Fibroblast of lung (primary cell): ENCODE results near the gene HOXA7. TPM values are rescaled to one million over a fixed set of nuclear protein-coding genes. Genes with fewer than 3 reads are reported as not detected.

Experiments
- DNase-seq, 2 donors: peaks; one replicate each; pipeline versions ENCODE4 v3.0.0 to v3.0.0-alpha.2; 2010; ENCODE audit warnings: low read depth in 2 of 2
- H2AFZ ChIP-seq: 2 replicates; pipeline ENCODE4 v1.5.1; 2012; ENCODE audit warnings: low read length, control low read depth, inconsistent platforms
- H3K27ac ChIP-seq: 2 replicates; pipeline ENCODE4 v1.5.1; 2011; ENCODE audit warnings: low read length, control low read depth; ENCODE audit not compliant: insufficient read depth
- H3K27me3 ChIP-seq: 2 replicates; pipeline ENCODE4 v1.5.1; 2011; ENCODE audit warnings: mild to moderate bottlenecking, low read length; ENCODE audit not compliant: control insufficient read depth, insufficient read depth
- H3K36me3 ChIP-seq: 2 replicates; pipeline ENCODE4 v1.5.1; 2011; ENCODE audit warnings: low read length; ENCODE audit not compliant: control insufficient read depth, insufficient read depth
- H3K4me1 ChIP-seq: 2 replicates; pipeline ENCODE4 v1.5.1; 2011; ENCODE audit warnings: low read length; ENCODE audit not compliant: control insufficient read depth, insufficient read depth; ENCODE audit errors: extremely low read depth
- H3K4me2 ChIP-seq: 2 replicates; pipeline ENCODE4 v1.5.1; 2011; ENCODE audit warnings: low read length, control low read depth; ENCODE audit not compliant: insufficient read depth; ENCODE audit errors: extremely low read depth
- H3K4me3 ChIP-seq, 4 experiments: fragments of 200-600 bp in 1 of 4; sonication (generic) in 1 of 4; replicated peaks in 1 of 4; 2 replicates each; pipeline ENCODE4 v1.5.1; 2011 to 2016; ENCODE audit warnings: low read length in 4 of 4, low read depth in 3 of 4, mild to moderate bottlenecking in 3 of 4, control low read depth in 2 of 4, inconsistent platforms in 1 of 4, mixed read lengths in 1 of 4; ENCODE audit not compliant: insufficient read depth in 1 of 4; ENCODE audit errors: control extremely low read depth in 1 of 4
- H3K79me2 ChIP-seq: 2 replicates; pipeline ENCODE4 v1.5.1; 2012; ENCODE audit warnings: mild to moderate bottlenecking, low read length, inconsistent platforms; ENCODE audit not compliant: control insufficient read depth, insufficient read depth
- H3K9ac ChIP-seq: 2 replicates; pipeline ENCODE4 v1.5.1; 2011; ENCODE audit warnings: mild to moderate bottlenecking, low read length, control low read depth; ENCODE audit not compliant: insufficient read depth
- H3K9me3 ChIP-seq: 2 replicates; pipeline ENCODE4 v1.5.1; 2012; ENCODE audit warnings: low read depth, low read length; ENCODE audit not compliant: control insufficient read depth, insufficient read depth
- H4K20me1 ChIP-seq: 2 replicates; pipeline ENCODE4 v1.5.1; 2011; ENCODE audit warnings: low read length; ENCODE audit not compliant: control insufficient read depth, insufficient read depth; ENCODE audit errors: extremely low read depth
- CTCF ChIP-seq, 2 donors: IDR thresholded peaks in 1 of 2; conservative IDR thresholded peaks in 1 of 2; 1 replicate in 1 of 2; 2 replicates in 1 of 2; pipeline ENCODE4 v1.5.1; 2011 to 2012; ENCODE audit warnings: low read length in 2 of 2, control low read depth in 1 of 2, inconsistent platforms in 1 of 2, low read depth in 1 of 2, mild to moderate bottlenecking in 1 of 2
- EZH2 ChIP-seq: IDR thresholded peaks from 2 replicates; pipeline ENCODE4 v1.5.1; 2012; ENCODE audit warnings: low read length, control low read depth, mild to moderate bottlenecking; ENCODE audit errors: missing control alignments
- polyA plus RNA-seq, 2 donors: library from polyadenylated mRNA; depleted of rRNA in 1 of 2; stranded (reverse) in 1 of 2; unstranded in 1 of 2; fragments of >200 nt; gene quantifications; 2 replicates each; pipeline ENCODE4 v1.2.1, GENCODE V29; 2011 to 2012; ENCODE audit warnings: missing spikeins in 1 of 2
- total RNA-seq: library from RNA; depleted of rRNA; stranded (reverse); fragments of >200 nt; gene quantifications from 2 replicates; pipeline ENCODE4 v1.2.1, GENCODE V29; 2014

HOXA7 gene
- total and polyA plus RNA-seq, 2 donors (not counting 1 experiment from before 2014, with no cell fraction given): 1.2 to 5.3 TPM

DNA sequence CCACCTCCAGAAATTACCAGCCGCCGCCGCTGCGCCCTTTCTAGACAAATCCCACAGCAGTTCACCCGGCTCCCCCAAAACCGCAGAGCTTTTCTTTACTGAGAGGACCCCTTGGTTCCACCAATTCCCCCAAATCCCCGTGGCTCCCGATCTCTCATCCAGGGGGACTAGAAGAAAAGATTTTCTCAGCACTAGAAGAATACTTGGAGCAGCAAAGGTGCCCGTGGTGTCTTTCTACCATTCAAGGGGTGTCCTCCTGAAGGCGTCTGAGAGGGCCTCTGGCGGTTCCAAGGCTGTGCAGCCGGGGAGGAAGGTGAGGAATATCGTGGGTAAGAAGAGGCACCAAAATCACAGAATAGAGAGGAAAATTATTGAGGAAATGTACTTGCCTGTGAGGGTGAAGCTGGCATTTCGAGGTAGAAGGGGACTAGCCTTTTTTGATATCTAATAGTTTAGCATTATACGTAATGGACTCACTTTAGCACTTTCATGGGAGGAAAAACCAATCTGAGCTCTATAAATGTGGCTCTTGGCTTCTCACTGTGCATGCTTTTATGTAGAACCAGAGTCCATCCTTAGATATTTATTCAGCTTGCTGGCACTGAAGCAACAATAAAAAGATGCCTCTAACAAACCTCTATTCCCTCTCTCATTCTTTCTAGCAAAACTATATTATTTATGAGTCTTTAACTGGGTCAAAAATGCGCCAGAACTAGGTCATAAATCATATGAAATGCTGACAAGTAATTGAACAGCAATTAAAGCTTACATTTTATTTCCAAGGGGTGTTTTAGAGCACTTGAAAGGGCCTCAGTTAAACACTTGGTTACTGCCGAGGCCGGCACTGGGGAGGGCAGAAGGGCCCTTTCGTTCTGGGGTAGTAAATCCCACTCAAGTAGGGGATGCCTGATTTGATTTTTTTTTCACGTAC lies 40.2 kb downstream of the HOXA7 start:
- H3K4me1 ChIP-seq: peaks cover 22% of the 10 kb centered on the region
- TF ChIP-seq CTCF (conservative IDR thresholded peaks at IDR 0.05 in 1 of 2, IDR thresholded peaks at IDR 0.05 in 1 of 2; ENCODE audit: low read depth in 1 of 2, low read length in 2 of 2) (no peak), EZH2 (no peak)
- H3K9me3 ChIP-seq: no peaks in the 10 kb centered on the region
- H3K9ac ChIP-seq: peak overlapping the region; percentile 77
- peak overlapping the region; percentile 98 for H3K4me2 ChIP-seq
- H3K27ac ChIP-seq: peak overlapping the region; percentile 88
- peak; percentile 22 to 42 for DNase-seq
- H2AFZ ChIP-seq: no peak overlapping the region
- H3K36me3 ChIP-seq: no peaks in the 10 kb centered on the region
- H3K79me2 ChIP-seq: peaks cover 70% of the 10 kb centered on the region
- H4K20me1 ChIP-seq: no peaks in the 10 kb centered on the region
- H3K27me3 ChIP-seq: no peaks in the 10 kb centered on the region
- peak overlapping the region; percentile 52 to 92 (median 68) for H3K4me3 ChIP-seq

DNA sequence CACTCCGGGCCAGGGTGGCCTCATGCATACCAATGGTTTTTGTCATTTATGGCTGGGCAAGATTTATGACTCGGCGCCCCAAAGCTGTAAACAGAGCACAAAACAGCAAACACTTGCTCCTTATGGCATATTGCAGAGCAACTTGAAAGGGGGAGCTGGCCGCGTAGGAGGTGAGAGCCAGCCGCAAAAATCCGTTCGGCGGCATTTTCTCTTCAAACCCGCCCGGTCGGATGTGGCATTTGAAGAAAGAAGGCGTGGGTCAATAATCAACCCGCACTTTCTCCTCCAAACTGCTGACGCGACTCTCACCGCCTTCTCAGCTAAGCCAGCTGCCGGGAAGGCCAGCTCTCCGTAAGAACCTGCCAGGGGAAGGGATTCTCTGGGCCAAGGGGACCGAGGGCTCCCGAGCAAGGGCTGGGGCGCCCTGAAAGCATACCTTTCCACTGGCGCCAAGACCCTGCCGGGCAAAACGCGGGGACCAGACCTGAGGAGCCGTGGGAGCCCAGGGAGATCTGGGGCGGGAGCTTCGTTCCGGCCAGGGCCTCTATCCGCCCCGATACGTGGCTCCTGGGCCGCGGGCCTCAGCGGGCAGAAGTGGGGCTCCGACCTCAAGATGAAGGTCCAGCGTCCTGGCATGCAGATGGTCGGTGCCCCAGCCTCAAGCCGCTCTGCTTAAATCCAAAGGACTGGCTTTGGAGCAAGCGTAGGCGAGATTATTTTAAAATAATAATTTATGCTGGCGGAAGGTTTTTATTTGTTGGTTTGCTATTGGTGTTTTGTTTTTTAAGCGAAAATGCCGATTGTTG lies 41.1 kb downstream of the HOXA7 start:
- no peaks in the 10 kb centered on the region for H4K20me1 ChIP-seq
- H3K4me2 ChIP-seq: peak overlapping the region; percentile 98
- DNase-seq: peak; percentile 90 to 91
- peaks cover 17% of the 10 kb centered on the region for H3K4me1 ChIP-seq
- H3K4me3 ChIP-seq: peak overlapping the region; percentile 52 to 92 (median 68)
- peak overlapping the region; percentile 88 for H3K27ac ChIP-seq
- peak overlapping the region; percentile 77 for H3K9ac ChIP-seq
- no peaks in the 10 kb centered on the region for H3K27me3 ChIP-seq
- no peaks in the 10 kb centered on the region for H3K9me3 ChIP-seq
- H3K79me2 ChIP-seq: peaks cover 71% of the 10 kb centered on the region
- no peaks in the 10 kb centered on the region for H3K36me3 ChIP-seq
- TF ChIP-seq EZH2 (no peak), CTCF (conservative IDR thresholded peaks at IDR 0.05 in 1 of 2, IDR thresholded peaks at IDR 0.05 in 1 of 2; ENCODE audit: low read depth in 1 of 2, low read length in 2 of 2) (no peak)
- H2AFZ ChIP-seq: no peak overlapping the region

GRCh38 chr7:27114881-27115220 lies 41.6 kb downstream of the HOXA7 start:
- Histone ChIP-seq H3K4me1 (peaks cover 17% of the 10 kb centered on the region), H3K27me3 (no peaks in the 10 kb centered on the region), H4K20me1 (no peaks in the 10 kb centered on the region), H3K79me2 (peaks cover 74% of the 10 kb centered on the region), H3K4me2 (peak overlapping the region; percentile 98), H3K4me3 (peak overlapping the region; percentile 1 to 92 (median 66)), H3K9me3 (no peaks in the 10 kb centered on the region), H3K9ac (no peak overlapping the region), H3K36me3 (no peaks in the 10 kb centered on the region), H2AFZ (no peak overlapping the region), H3K27ac (peak overlapping the region; percentile 88)
- no peak for DNase-seq
- TF ChIP-seq EZH2 (no peak), CTCF (conservative IDR thresholded peaks at IDR 0.05 in 1 of 2, IDR thresholded peaks at IDR 0.05 in 1 of 2; ENCODE audit: low read depth in 1 of 2, low read length in 2 of 2) (no peak)
